Measurements from ENCODE around the gene TEX44.
A peak's percentile ranks its signal among the peaks of the same experiment; 100 is the strongest.

TEX44 gene

DNA sequence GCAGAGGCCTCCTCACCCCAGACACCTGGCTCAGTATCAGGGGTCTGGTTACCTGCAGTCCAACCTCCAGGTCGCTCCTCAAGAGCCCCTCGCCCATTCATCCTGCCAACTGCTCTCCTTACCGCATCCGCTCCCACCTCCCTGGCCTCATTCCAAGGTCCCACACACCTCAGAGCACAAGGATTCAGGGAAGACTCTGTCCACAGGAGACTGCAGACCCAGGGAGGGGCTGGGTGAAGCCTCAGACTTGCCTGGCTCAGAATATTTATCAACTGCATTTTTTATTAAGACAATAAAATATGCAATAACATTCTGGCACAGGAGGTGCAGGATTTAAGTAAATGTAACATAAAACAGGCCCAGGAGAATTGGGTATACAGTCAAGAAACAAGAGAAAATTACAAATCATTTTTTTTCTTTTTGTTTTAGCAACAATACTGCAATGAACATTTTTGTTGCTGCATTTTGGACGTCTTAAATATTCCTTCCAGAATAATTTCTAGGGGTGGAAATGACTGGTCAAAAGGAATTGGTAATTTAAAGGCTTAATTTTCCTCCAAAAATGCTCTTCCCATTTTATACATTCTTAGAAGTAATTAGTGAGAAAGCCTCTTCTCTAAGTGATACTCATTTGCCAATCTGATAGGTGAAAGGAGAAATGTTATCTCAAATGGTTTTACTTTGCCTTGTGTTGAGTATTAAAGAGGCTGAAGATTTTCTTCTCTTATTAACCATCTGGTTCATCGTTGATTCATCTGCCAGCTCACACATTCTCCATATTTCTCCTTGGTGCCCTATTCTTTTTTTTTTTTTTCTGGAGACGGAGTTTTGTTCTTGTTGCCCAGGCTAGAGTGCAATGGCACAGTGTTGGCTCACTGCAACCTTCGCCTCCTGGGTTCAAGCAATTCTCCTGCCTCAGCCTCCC, 42.5 kb downstream of the TEX44 start:
- DNase-seq (ENCODE audit: low spot score): no peak

DNA sequence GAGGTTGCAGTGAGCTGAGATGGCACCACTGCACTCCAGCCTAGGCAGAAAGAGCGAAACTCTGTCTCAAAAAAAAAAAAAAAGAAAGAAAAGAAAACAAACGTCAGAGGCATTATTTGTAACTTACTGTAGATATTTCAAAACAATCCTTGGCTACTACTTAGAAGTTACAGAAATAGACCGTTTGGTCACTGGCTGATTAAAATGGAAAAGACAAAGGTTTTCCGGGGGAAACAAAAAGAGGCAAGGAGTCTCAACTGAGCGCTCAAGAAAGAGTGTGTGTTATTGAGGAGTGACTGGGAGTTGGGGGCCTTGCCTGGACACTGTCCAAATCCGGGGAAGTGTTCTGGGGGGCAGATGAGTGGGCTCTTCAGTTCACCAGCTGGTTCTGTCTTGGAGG, 47.6 kb downstream of the TEX44 start:
- no peak for DNase-seq (ENCODE audit: low spot score)

DNA sequence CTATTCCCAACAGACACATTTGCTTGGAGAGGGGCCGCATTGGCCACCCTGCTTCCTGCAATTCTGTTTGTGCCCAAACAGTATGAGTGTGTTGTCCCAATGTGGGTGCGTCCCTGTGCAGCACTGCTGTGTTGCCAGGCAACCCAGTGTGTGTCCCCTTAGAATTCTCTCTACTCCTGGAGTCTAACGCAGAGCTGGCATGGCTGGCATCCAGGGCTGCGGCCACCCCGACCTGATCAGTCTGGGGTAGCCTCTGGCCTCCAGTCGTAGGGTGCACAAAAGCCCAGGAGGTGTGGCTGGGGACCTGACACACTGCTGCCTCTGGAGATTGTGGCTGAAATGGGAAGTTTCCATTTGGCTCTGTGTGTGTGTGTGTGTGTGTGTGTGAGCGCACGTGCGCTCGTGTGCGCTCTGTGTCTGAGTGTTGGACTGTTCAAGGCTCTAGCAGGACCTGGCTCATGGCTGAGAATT, 48.0 kb downstream of the TEX44 start:
- no peak for DNase-seq (ENCODE audit: low spot score)

DNA sequence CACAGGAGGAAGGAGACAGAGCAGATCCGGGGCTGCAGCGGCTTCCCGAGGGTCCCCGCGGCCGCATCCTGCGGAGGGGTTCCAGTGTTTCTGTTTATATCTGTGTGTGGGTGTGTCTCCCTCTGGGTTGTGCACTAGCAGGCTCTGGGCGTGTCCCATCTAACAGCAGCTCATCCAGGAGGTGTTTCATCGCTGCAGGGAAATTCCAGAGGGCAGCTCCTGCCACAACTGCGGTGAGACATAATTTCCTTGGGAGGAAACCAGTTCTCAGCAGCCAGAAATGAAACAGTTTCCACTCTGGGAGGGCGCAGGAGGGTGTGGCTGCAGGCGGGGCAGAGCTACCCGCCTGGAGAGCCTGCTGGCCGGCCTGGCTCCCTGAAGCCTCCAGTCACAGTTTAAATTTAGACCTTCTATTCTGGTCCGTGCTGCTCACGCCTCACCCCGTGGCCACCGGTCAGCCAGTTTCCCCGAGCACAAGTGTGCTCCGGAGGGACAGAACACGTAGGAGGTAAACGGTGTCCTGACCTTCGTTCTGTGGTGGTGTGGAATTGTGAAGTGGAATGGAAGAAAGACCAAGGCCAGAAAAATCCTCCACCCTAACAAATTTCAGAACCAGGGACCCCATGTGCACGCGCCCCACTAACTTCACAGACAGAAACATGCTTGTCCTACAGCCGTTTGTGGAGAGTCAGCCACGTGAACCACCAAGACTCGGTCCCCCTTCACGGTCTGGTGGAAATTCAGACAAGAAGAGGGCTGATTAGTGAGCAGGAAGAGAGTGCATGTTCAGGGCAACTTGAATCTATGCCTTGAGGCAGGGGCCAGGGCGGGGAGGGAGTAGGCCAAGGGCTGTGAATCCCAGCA, 50.2 kb downstream of the TEX44 start:
- DNase-seq (ENCODE audit: low spot score): peak; percentile 73

DNA sequence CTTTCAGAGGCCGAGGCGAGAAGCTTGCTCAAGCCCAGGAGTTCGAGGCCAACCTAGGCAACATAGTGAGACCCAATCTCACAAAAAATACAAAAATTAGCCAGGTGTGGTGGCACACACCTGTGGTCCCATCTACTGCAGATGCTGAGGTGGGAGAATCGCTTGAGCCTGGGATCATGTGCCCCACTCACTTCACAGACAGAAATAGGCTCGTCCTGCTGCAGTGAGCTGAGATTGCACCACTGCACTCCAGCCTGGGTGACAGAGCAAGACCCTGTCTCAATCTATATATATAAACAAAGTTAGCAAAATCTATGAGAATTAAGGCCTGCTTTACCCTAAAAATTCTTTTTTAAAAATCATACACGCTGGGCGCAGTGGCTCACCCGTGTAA, 50.8 kb downstream of the TEX44 start:
- DNase-seq (ENCODE audit: low spot score): no peak
